ENCODE measurements around the gene ABHD17A. TPM values are rescaled to one million over a fixed set of nuclear protein-coding genes. Genes with fewer than 3 reads are reported as not detected.

Gene ABHD17A
- total RNA-seq, 2 experiments from 2014 or later = 79.3 to 79.9 TPM

- peaks cover 28% of the 10 kb centered on the region for H3K4me1 Mint-ChIP-seq (ENCODE audit: low read depth)
- no peak overlapping the region for H3K4me3 Mint-ChIP-seq
- CTCF ChIA-PET = interaction anchor here (1.4 to 3.4 kb wide), 9 partner anchors 9 to 244 kb away, joined by 3 to 42 read pairs (median 8); partner anchors contain the start of genes MBD3 and REXO1
- H3K9me3 Mint-ChIP-seq = no peaks in the 10 kb centered on the region
- H3K36me3 Mint-ChIP-seq (ENCODE audit: low read depth) = no peaks in the 10 kb centered on the region
- intact Hi-C loops (cut with micrococcal nuclease) = no loop called here
- DNase-seq = no peak
- H3K27ac Mint-ChIP-seq = no peak overlapping the region
- no peaks in the 10 kb centered on the region for H3K27me3 Mint-ChIP-seq (ENCODE audit: low read depth)
Measured at GRCh38 chr19:1836458-1837221, 48.7 kb downstream of the ABHD17A start.

DNA sequence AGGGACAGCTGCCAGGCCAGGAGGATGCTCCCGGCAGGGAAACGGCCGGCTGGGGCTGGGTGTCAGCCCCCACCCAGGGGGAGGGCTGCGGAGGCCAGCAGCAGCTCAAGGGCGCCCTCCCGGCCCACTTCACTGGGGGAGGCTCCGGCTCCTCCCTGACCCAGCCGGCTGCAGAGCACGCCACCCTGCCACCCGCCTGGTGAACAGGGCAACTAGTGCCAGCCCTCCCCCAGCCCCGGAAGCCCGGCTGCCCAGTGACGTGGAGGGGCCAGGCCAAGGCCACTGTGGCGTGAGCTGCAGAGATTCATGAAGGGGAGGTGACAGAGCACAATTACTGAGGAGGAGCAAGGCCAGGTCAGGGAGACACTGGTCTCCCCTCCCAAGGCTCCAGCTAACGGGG, 51.8 kb downstream of the ABHD17A start:
- Mint-ChIP-seq H3K27ac (peak overlapping the region; percentile 24), H3K9me3 (no peaks in the 10 kb centered on the region), H3K36me3 (ENCODE audit: low read depth) (no peaks in the 10 kb centered on the region), H3K4me3 (no peak overlapping the region), H3K27me3 (ENCODE audit: low read depth) (no peaks in the 10 kb centered on the region), H3K4me1 (ENCODE audit: low read depth) (peaks cover 13% of the 10 kb centered on the region)
- intact Hi-C loops (cut with micrococcal nuclease) = no loop called here
- CTCF ChIA-PET = interaction anchor here (1.2 kb wide), 1 partner anchor 8 kb away, joined by 4 read pairs; no protein-coding TSS in a partner anchor
- DNase-seq = no peak

GRCh38 chr19:1832046-1832663, 53.1 kb downstream of the ABHD17A start:
- no peak for DNase-seq
- Mint-ChIP-seq H3K4me1 (ENCODE audit: low read depth) (peaks cover 11% of the 10 kb centered on the region), H3K36me3 (ENCODE audit: low read depth) (no peaks in the 10 kb centered on the region), H3K9me3 (no peaks in the 10 kb centered on the region), H3K4me3 (no peak overlapping the region), H3K27me3 (ENCODE audit: low read depth) (no peaks in the 10 kb centered on the region), H3K27ac (no peak overlapping the region)
- CTCF ChIA-PET = no interaction called here
- intact Hi-C loops (cut with micrococcal nuclease) = no loop called here

- no peaks in the 10 kb centered on the region for H3K27me3 Mint-ChIP-seq (ENCODE audit: low read depth)
- CTCF ChIA-PET = no interaction called here
Measured at GRCh38 chr19:1830978-1831377, 54.3 kb downstream of the ABHD17A start.

DNA sequence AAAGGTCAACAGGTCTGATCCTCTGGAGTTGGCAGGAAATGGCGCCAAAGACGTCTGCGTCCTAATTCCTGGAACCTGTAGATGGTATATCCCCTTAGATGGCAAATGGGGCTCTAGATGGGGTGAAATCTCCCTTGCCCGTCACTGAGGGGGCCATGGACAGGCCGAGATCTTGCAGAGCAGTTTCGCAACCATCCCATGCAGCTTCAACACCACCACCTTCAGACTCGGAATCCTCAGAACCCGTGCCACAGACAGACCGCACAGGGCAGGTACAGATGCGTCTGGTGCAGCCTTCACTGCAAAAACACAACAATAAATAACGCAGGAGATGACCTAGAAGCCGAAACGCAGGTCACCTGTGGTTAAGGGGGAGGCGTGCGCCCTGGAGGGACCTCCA, 54.7 kb downstream of the ABHD17A start:
- H3K27me3 Mint-ChIP-seq (ENCODE audit: low read depth) = no peaks in the 10 kb centered on the region
- intact Hi-C loops (cut with micrococcal nuclease) = no loop called here
- no peaks in the 10 kb centered on the region for H3K9me3 Mint-ChIP-seq
- H3K36me3 Mint-ChIP-seq (ENCODE audit: low read depth) = peaks cover 5% of the 10 kb centered on the region
- no peak overlapping the region for H3K27ac Mint-ChIP-seq
- CTCF ChIA-PET = no interaction called here
- DNase-seq = no peak
- H3K4me1 Mint-ChIP-seq (ENCODE audit: low read depth) = peaks cover 8% of the 10 kb centered on the region
- H3K4me3 Mint-ChIP-seq = no peak overlapping the region

More at GRCh38 chr19:1830978-1831377, 54.3 kb downstream of the ABHD17A start:
- peaks cover 2% of the 10 kb centered on the region for H3K36me3 Mint-ChIP-seq (ENCODE audit: low read depth)
- DNase-seq = no peak
- intact Hi-C loops (cut with micrococcal nuclease) = no loop called here
- no peaks in the 10 kb centered on the region for H3K9me3 Mint-ChIP-seq
- H3K4me1 Mint-ChIP-seq (ENCODE audit: low read depth) = peaks cover 7% of the 10 kb centered on the region
- no peak overlapping the region for H3K4me3 Mint-ChIP-seq
- H3K27ac Mint-ChIP-seq = no peak overlapping the region

DNA sequence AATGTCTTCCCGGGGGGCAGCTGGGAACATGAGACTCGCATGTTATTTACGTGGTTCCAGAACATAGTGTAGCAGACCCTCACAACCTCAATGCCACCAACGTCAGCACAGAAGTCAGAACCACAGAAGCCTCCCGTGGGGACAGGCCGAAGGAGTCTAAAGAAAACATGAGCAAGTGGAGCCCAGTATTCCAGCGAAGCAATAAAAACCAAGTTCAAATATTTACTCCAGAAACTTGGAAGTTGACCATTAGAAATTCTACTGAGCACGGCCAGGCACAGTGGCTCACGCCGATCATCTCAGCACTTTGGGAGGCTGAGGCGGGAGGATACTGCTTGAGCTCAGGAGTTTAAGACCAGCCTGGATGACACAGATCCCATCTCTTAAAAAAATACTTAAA, 55.3 kb downstream of the ABHD17A start:
- Mint-ChIP-seq H3K9me3 (no peaks in the 10 kb centered on the region), H3K27me3 (ENCODE audit: low read depth) (no peaks in the 10 kb centered on the region), H3K36me3 (ENCODE audit: low read depth) (peaks cover 5% of the 10 kb centered on the region), H3K4me1 (ENCODE audit: low read depth) (peaks cover 8% of the 10 kb centered on the region), H3K27ac (no peak overlapping the region), H3K4me3 (no peak overlapping the region)
- no peak for DNase-seq
- CTCF ChIA-PET = interaction anchor here (0.6 to 0.7 kb wide), 2 partner anchors 150 to 1400 kb away, joined by 3 to 4 read pairs; no protein-coding TSS in a partner anchor
- intact Hi-C loops (cut with micrococcal nuclease) = loop anchor here (5.0 kb wide), 1 partner anchor 38 kb away; no protein-coding TSS in a partner anchor

DNA sequence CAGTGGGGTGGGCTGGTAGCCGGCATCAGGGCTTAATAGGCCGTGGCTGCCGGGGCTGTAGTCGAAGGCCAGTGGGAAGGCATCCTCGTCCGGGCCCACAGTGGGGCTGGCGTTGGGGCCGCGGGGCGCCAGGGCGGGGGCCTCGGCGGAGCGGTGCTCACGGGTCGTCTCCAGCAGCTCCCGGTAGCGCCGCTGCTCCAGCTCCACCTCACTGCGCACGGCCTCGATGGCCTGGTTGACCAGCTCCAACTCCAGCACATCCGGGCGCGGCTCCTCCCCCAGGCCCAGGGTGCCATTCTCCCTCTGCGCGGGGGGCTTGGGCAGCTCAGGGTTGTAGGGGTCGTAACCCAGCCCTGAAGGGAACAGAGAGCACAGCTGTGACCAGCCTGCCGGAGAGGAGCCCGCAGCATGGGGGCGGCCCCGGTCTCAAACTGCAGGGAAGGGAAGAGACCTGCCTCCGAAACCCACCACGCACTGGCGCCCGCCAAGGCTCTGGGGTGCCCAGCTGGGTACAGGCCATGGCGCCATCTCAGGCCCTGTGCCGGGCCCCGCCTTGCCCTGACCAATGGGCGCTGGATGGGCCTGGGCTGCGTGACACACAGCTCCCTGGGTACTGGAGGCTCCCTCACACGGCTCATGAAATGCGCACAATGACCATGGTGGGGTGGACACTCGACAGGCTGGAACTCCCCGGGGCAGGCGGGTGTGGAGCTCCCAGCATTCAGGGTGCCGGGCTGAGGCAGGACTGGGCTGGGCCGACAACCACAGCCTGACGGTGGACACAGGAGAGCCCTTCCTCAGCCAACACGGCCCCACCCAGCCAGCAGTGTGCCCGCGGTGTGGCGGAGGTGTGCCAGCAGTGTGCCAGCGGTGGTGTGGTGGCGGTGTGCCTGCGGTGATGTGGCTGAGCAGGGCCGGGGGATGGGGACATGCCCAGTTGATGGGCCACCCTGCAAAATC, 56.7 kb downstream of the ABHD17A start:
- no peak for DNase-seq
- intact Hi-C loops (cut with micrococcal nuclease) = loop anchor here (5.0 kb wide), 1 partner anchor 36 kb away; no protein-coding TSS in a partner anchor
- CTCF ChIA-PET = interaction anchor here (0.9 to 4.2 kb wide), 4 partner anchors 10 to 32 kb away, joined by 3 to 42 read pairs (median 6); no protein-coding TSS in a partner anchor
- H3K4me1 Mint-ChIP-seq (ENCODE audit: low read depth) = peaks cover 6% of the 10 kb centered on the region
- H3K27me3 Mint-ChIP-seq (ENCODE audit: low read depth) = no peaks in the 10 kb centered on the region
- no peak overlapping the region for H3K27ac Mint-ChIP-seq
- H3K9me3 Mint-ChIP-seq = no peaks in the 10 kb centered on the region
- H3K4me3 Mint-ChIP-seq = no peak overlapping the region
- peaks cover 8% of the 10 kb centered on the region for H3K36me3 Mint-ChIP-seq (ENCODE audit: low read depth)

DNA sequence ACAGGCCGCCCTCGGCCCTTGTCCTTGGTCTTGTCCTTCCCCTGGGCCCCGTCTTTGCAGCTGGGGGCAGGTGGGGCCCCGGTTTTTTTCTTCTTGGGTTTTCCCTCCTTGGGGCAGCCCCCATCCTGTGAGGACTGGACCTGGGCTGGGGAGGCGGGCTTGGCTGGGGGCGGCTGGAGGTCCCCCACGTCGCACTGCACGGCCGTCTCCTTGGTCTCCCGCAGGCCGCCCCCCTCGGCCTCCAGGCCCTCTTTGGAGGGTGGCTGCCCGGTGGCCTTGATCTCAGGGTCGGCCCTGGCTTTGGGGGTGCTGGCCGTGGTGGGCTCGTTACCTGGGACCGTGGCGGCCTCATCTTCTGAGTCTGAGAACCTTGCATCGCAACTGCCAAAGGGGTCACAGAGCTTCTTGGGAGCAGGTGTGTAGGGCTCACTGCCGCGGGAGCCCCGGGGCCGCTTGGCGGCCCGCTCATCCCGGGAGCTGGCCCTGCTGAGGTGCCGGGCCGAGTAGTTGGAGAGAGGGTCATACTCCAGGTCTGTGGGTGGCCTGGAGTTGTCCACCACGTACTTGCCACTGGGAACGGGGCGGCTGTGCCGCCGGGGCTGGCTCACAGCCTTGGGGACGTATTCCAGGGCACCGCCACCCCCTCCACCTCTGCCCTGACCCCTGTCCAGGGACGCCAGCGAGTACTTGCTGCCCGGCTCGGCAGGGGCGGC, 57.6 kb downstream of the ABHD17A start:
- Mint-ChIP-seq H3K36me3 (ENCODE audit: low read depth) (peaks cover 10% of the 10 kb centered on the region), H3K4me3 (no peak overlapping the region), H3K27ac (no peak overlapping the region), H3K4me1 (ENCODE audit: low read depth) (peaks cover 4% of the 10 kb centered on the region), H3K9me3 (no peaks in the 10 kb centered on the region), H3K27me3 (ENCODE audit: low read depth) (no peaks in the 10 kb centered on the region)
- CTCF ChIA-PET = interaction anchor here (0.9 to 4.2 kb wide), 4 partner anchors 11 to 31 kb away, joined by 3 to 42 read pairs (median 6); no protein-coding TSS in a partner anchor
- intact Hi-C loops (cut with micrococcal nuclease) = loop anchor here (5.0 kb wide), 1 partner anchor 35 kb away; no protein-coding TSS in a partner anchor
- no peak for DNase-seq

Other genes starting within 250 kb of the ABHD17A start
- gene TCF3, start 232.9 kb downstream of the ABHD17A start, total RNA-seq = 10 to 100 TPM; 84.8 to 86.7 TPM
- not detected for gene ONECUT3, start 132.0 kb downstream of the ABHD17A start, total RNA-seq
- 1 to 10 TPM; 6.1 to 8.4 TPM for gene ATP8B3, start 73.2 kb downstream of the ABHD17A start, total RNA-seq
- 10 to 100 TPM; 39.8 to 47.6 TPM for gene REXO1, start 37.0 kb downstream of the ABHD17A start, total RNA-seq
- gene KLF16, start 21.9 kb downstream of the ABHD17A start, total RNA-seq = 10 to 100 TPM; 13.5 to 15.0 TPM
- gene ADAT3, start 19.9 kb upstream of the ABHD17A start, total RNA-seq = 1 to 10 TPM; 3.0 to 3.4 TPM
- gene SCAMP4, start 19.9 kb upstream of the ABHD17A start, total RNA-seq = 10 to 100 TPM; 12.1 to 14.5 TPM
- gene CSNK1G2, start 55.7 kb upstream of the ABHD17A start, total RNA-seq = 10 to 100 TPM; 50.6 to 51.0 TPM
- 10 to 100 TPM; 37.0 to 49.0 TPM for gene BTBD2, start 130.2 kb upstream of the ABHD17A start, total RNA-seq
- gene MKNK2, start 165.7 kb upstream of the ABHD17A start, total RNA-seq = 100 to 1,000 TPM; 155 to 157 TPM
- 10 to 100 TPM; 43.7 to 44.1 TPM for gene MOB3A, start 210.8 kb upstream of the ABHD17A start, total RNA-seq
- 10 to 100 TPM; 13.1 to 14.2 TPM for gene IZUMO4, start 211.4 kb upstream of the ABHD17A start, total RNA-seq